Measurements from ENCODE around the gene PAEP. TPM values are rescaled to one million over a fixed set of nuclear protein-coding genes. Genes with fewer than 3 reads are reported as not detected.

PAEP gene
- total and polyA plus RNA-seq, 4 donors = not detected

- WGBS = 65% methylated on average over 1 of the region's 1 CpG
- no peak overlapping the region for H3K9ac ChIP-seq (ENCODE audit: low read depth in 1 of 2, low read length in 2 of 2)
- no peak for DNase-seq (ENCODE audit: low spot score)
- no peaks in the 10 kb centered on the region for H3K36me3 ChIP-seq (ENCODE audit: control insufficient read depth in 4 of 4, insufficient read depth in 3 of 4, low read depth in 1 of 4, low read length in 3 of 4)
- no peaks in the 10 kb centered on the region for H3K9me3 ChIP-seq (ENCODE audit: control insufficient read depth in 4 of 4, low read length in 3 of 4)
- TF ChIP-seq YY1 (IDR thresholded peaks at IDR 0.05) (no peak), TAF1 (conservative IDR thresholded peaks at IDR 0.05) (no peak), FOXA2 (IDR thresholded peaks at IDR 0.05) (no peak), SP1 (IDR thresholded peaks at IDR 0.05) (no peak), GABPA (IDR thresholded peaks at IDR 0.05 in 1 of 2, conservative IDR thresholded peaks at IDR 0.05 in 1 of 2) (no peak), JUND (IDR thresholded peaks at IDR 0.05) (no peak), RAD21 (IDR thresholded peaks at IDR 0.05) (no peak), MAX (IDR thresholded peaks at IDR 0.05) (no peak), RXRA (IDR thresholded peaks at IDR 0.05) (no peak)
- TF ChIP-seq, protein P1, sequence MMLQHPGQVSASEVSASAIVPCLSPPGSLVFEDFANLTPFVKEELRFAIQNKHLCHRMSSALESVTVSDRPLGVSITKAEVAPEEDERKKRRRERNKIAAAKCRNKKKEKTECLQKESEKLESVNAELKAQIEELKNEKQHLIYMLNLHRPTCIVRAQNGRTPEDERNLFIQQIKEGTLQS (IDR thresholded peaks at IDR 0.05) = no peak
- H3K4me1 ChIP-seq (ENCODE audit: control insufficient read depth in 4 of 4, insufficient read depth in 4 of 4, low read length in 3 of 4) = no peaks in the 10 kb centered on the region
- peaks cover 0 to 14% (median 2%) of the 10 kb centered on the region in 4 donors for H3K27me3 ChIP-seq (ENCODE audit: control insufficient read depth in 4 of 4, insufficient read depth in 4 of 4, low read length in 3 of 4)
- no peak overlapping the region for H3K4me3 ChIP-seq (ENCODE audit: low read depth in 1 of 3, low read length in 3 of 3)
- no peak overlapping the region for H3K27ac ChIP-seq (ENCODE audit: low read depth in 1 of 2, low read length in 2 of 2)
These were observed 11.6 kb downstream of the PAEP start for GRCh38 chr9:135573124-135573523.

DNA sequence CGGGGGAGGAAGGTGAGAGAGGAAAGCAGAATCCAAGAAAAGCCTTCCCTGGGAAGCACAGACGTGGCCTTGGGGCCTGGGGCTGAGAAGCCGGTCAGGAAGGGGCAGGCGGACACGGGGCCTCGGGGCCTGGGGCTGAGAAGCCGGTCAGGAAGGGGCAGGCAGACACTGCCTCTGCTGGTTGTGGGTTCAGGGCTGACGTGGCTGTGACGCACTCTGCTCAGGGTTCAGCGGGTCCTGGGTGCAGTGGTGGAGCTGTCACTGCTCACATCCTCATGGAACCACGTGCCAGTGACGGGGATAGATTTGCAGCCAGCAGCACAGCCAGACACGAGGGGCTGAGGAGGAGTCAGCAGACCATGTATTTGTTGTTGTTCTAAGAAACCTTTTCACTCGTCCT is 12.8 kb downstream of the PAEP start:
- 71% methylated on average over 14 of the region's 14 CpGs for WGBS
- Histone ChIP-seq H3K27ac (ENCODE audit: low read depth in 1 of 2, low read length in 2 of 2) (no peak overlapping the region), H3K36me3 (ENCODE audit: control insufficient read depth in 4 of 4, insufficient read depth in 3 of 4, low read depth in 1 of 4, low read length in 3 of 4) (no peaks in the 10 kb centered on the region), H3K4me3 (ENCODE audit: low read depth in 1 of 3, low read length in 3 of 3) (no peak overlapping the region), H3K4me1 (ENCODE audit: control insufficient read depth in 4 of 4, insufficient read depth in 4 of 4, low read length in 3 of 4) (no peaks in the 10 kb centered on the region), H3K9me3 (ENCODE audit: control insufficient read depth in 4 of 4, low read length in 3 of 4) (no peaks in the 10 kb centered on the region), H3K27me3 (ENCODE audit: control insufficient read depth in 4 of 4, insufficient read depth in 4 of 4, low read length in 3 of 4) (peaks cover 0 to 14% (median 2%) of the 10 kb centered on the region in 4 donors), H3K9ac (ENCODE audit: low read depth in 1 of 2, low read length in 2 of 2) (no peak overlapping the region)
- DNase-seq (ENCODE audit: low spot score) = no peak
- no peak for TF ChIP-seq YY1 (IDR thresholded peaks at IDR 0.05)
- no peak for TF ChIP-seq RXRA (IDR thresholded peaks at IDR 0.05)
- no peak for TF ChIP-seq FOXA1 (IDR thresholded peaks at IDR 0.05)
- TF ChIP-seq, protein P1 (IDR thresholded peaks at IDR 0.05) = no peak
- TF ChIP-seq MAX (IDR thresholded peaks at IDR 0.05) = no peak
- TF ChIP-seq SP1 (IDR thresholded peaks at IDR 0.05) = no peak
- TF ChIP-seq, protein P2, sequence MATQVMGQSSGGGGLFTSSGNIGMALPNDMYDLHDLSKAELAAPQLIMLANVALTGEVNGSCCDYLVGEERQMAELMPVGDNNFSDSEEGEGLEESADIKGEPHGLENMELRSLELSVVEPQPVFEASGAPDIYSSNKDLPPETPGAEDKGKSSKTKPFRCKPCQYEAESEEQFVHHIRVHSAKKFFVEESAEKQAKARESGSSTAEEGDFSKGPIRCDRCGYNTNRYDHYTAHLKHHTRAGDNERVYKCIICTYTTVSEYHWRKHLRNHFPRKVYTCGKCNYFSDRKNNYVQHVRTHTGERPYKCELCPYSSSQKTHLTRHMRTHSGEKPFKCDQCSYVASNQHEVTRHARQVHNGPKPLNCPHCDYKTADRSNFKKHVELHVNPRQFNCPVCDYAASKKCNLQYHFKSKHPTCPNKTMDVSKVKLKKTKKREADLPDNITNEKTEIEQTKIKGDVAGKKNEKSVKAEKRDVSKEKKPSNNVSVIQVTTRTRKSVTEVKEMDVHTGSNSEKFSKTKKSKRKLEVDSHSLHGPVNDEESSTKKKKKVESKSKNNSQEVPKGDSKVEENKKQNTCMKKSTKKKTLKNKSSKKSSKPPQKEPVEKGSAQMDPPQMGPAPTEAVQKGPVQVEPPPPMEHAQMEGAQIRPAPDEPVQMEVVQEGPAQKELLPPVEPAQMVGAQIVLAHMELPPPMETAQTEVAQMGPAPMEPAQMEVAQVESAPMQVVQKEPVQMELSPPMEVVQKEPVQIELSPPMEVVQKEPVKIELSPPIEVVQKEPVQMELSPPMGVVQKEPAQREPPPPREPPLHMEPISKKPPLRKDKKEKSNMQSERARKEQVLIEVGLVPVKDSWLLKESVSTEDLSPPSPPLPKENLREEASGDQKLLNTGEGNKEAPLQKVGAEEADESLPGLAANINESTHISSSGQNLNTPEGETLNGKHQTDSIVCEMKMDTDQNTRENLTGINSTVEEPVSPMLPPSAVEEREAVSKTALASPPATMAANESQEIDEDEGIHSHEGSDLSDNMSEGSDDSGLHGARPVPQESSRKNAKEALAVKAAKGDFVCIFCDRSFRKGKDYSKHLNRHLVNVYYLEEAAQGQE (IDR thresholded peaks at IDR 0.05) = no peak
- TF ChIP-seq, protein P3, sequence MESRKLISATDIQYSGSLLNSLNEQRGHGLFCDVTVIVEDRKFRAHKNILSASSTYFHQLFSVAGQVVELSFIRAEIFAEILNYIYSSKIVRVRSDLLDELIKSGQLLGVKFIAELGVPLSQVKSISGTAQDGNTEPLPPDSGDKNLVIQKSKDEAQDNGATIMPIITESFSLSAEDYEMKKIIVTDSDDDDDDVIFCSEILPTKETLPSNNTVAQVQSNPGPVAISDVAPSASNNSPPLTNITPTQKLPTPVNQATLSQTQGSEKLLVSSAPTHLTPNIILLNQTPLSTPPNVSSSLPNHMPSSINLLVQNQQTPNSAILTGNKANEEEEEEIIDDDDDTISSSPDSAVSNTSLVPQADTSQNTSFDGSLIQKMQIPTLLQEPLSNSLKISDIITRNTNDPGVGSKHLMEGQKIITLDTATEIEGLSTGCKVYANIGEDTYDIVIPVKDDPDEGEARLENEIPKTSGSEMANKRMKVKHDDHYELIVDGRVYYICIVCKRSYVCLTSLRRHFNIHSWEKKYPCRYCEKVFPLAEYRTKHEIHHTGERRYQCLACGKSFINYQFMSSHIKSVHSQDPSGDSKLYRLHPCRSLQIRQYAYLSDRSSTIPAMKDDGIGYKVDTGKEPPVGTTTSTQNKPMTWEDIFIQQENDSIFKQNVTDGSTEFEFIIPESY (IDR thresholded peaks at IDR 0.05) = no peak
- no peak for TF ChIP-seq HNF4G (IDR thresholded peaks at IDR 0.05)
- TF ChIP-seq GABPA (IDR thresholded peaks at IDR 0.05 in 1 of 2, conservative IDR thresholded peaks at IDR 0.05 in 1 of 2) = no peak
- TF ChIP-seq, protein P4, sequence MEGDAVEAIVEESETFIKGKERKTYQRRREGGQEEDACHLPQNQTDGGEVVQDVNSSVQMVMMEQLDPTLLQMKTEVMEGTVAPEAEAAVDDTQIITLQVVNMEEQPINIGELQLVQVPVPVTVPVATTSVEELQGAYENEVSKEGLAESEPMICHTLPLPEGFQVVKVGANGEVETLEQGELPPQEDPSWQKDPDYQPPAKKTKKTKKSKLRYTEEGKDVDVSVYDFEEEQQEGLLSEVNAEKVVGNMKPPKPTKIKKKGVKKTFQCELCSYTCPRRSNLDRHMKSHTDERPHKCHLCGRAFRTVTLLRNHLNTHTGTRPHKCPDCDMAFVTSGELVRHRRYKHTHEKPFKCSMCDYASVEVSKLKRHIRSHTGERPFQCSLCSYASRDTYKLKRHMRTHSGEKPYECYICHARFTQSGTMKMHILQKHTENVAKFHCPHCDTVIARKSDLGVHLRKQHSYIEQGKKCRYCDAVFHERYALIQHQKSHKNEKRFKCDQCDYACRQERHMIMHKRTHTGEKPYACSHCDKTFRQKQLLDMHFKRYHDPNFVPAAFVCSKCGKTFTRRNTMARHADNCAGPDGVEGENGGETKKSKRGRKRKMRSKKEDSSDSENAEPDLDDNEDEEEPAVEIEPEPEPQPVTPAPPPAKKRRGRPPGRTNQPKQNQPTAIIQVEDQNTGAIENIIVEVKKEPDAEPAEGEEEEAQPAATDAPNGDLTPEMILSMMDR (IDR thresholded peaks at IDR 0.05; ENCODE audit: low read depth, low read length, missing input control) = no peak
- TF ChIP-seq RAD21 (IDR thresholded peaks at IDR 0.05) = no peak
- TF ChIP-seq NR2F2 (IDR thresholded peaks at IDR 0.05) = no peak
- no peak for TF ChIP-seq FOXA2 (IDR thresholded peaks at IDR 0.05)
- no peak for TF ChIP-seq EGR1 (IDR thresholded peaks at IDR 0.05; ENCODE audit: low read depth in 2 of 2)
- no peak for TF ChIP-seq TAF1 (conservative IDR thresholded peaks at IDR 0.05)
- TF ChIP-seq JUND (IDR thresholded peaks at IDR 0.05) = no peak
